AG10803 (cell line): ENCODE results near the gene MYBPC1.

Experiments
- DNase-seq: peaks from one replicate; pipeline ENCODE4 v3.0.0; 2010; ENCODE audit warnings: low read depth
- H3K4me3 ChIP-seq: 2 replicates; pipeline ENCODE4 v1.5.1; 2011; ENCODE audit warnings: mild to moderate bottlenecking, low read length, control low read depth
- TF ChIP-seq, protein P1 (sequence below): conservative IDR thresholded peaks from 2 replicates; pipeline ENCODE4 v1.5.1; 2011; ENCODE audit warnings: mild to moderate bottlenecking, low read length, control low read depth, inconsistent platforms

MYBPC1 gene

DNA sequence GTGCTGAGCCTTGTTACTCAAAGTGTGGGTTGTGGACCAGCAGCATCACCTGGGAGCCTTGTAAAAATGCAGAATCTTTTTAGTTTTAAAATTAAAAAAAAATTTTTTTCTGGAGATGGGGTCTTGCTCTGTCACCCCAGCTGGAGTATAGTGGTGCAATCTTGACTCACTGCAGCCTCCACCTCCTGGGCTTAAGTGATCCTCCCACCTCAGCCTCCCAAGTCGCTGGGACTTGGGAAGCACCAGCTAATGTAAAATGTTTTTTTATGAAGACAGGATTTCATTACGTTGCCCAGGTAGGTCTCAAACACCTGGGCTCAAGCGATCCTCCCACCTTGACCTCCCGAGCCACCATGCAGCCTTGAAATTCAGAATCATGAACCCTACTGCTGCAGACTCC is 14.4 kb downstream of the MYBPC1 start:
- TF ChIP-seq, protein P1, sequence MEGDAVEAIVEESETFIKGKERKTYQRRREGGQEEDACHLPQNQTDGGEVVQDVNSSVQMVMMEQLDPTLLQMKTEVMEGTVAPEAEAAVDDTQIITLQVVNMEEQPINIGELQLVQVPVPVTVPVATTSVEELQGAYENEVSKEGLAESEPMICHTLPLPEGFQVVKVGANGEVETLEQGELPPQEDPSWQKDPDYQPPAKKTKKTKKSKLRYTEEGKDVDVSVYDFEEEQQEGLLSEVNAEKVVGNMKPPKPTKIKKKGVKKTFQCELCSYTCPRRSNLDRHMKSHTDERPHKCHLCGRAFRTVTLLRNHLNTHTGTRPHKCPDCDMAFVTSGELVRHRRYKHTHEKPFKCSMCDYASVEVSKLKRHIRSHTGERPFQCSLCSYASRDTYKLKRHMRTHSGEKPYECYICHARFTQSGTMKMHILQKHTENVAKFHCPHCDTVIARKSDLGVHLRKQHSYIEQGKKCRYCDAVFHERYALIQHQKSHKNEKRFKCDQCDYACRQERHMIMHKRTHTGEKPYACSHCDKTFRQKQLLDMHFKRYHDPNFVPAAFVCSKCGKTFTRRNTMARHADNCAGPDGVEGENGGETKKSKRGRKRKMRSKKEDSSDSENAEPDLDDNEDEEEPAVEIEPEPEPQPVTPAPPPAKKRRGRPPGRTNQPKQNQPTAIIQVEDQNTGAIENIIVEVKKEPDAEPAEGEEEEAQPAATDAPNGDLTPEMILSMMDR = no peak
- DNase-seq = no peak
- H3K4me3 ChIP-seq = no peak overlapping the region

DNA sequence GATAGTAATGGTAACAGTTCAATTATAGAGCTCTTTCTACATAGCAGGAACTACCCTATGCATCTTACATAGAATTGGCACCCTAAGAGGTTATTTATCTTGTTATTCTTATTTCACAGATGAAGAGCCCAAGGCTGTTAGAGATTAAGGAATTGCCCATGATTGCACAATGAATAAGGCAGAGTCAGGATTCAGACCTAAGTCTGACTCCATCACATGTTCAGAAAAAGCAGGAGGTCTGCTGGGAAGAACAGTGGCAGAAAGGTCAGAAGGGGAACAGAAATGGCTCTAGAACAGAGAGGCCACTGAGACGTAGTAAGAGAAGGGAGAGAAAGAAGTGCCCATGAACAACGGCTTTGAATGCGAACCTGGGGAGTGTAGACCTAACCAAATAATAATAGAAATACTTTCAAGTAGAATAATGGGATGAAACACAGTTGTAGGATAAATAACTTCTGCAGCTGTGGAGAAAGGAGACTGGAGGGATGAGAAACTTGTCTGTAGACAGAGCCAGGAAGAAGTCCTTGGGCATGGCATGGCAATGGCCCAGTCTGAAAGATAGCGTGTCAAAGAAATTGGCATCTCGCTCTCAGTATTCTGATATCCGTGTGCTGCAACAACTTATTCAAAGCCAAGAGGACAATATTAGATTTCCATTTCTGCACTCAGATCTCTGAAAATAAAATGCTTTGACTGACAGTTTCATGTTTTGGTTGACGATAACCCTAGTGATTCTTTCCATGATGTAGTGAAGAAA is 17.6 kb downstream of the MYBPC1 start:
- TF ChIP-seq, protein P1 = no peak
- DNase-seq = no peak
- H3K4me3 ChIP-seq = no peak overlapping the region

DNA sequence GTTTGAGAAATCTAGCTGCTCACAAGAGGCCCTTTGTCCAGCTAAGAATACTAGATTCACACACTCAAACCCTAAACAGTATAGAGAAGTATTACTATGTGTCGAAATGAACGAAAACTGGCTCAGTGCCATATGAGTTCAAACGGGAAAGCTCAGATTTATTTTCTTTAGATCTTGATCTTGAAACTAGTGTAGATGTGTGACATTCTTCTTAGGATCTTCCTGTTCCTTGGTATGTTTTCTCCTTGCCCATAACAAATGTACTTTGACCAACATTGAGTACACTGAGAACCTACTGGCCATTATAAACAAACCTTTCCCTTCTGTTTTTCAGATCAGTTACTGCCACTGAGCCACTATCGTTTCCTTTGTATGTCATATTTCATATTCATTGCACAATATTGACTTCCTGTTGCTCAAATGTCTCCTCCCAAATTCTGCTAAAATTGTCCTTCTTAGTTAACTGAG is 21.3 kb downstream of the MYBPC1 start:
- TF ChIP-seq, protein P1 = no peak
- DNase-seq = no peak

DNA sequence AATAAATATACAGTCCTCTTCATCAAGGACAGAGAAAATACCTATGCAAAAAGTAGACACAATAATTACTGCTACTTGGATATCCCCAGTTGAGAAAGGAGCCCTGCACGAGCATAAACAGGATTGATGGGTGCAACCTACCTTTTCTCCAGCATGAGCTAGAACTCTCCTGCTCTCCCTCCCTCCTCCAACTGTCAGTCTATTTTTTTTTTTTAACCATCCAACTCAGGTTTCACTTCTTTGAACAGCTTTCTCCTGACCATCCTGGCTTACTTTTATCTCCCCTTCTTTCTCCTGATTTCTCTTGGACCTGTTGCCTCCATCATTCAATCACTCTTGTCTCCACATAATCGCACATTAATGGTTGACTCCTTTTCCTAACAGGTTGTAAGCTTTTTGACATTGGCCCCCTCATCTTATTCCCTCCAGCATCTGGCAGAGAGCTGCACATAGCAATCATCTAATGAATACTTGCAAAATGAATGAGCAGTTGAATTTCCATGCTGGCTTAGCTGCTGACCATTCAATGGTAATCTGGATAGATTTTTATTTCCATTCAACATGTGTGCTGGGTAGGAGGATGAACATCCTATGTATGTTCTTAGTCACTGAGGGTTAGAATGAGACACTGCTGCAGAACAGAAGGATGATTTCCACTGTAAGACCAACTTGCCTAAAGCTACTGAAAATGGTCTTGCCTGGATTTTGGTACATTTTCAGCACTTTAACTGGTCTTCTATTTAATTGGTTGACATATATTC is 24.4 kb downstream of the MYBPC1 start:
- TF ChIP-seq, protein P1 = no peak

More for the DNA sequence above, 21.3 kb downstream of the MYBPC1 start:
- H3K4me3 ChIP-seq = no peak overlapping the region

DNA sequence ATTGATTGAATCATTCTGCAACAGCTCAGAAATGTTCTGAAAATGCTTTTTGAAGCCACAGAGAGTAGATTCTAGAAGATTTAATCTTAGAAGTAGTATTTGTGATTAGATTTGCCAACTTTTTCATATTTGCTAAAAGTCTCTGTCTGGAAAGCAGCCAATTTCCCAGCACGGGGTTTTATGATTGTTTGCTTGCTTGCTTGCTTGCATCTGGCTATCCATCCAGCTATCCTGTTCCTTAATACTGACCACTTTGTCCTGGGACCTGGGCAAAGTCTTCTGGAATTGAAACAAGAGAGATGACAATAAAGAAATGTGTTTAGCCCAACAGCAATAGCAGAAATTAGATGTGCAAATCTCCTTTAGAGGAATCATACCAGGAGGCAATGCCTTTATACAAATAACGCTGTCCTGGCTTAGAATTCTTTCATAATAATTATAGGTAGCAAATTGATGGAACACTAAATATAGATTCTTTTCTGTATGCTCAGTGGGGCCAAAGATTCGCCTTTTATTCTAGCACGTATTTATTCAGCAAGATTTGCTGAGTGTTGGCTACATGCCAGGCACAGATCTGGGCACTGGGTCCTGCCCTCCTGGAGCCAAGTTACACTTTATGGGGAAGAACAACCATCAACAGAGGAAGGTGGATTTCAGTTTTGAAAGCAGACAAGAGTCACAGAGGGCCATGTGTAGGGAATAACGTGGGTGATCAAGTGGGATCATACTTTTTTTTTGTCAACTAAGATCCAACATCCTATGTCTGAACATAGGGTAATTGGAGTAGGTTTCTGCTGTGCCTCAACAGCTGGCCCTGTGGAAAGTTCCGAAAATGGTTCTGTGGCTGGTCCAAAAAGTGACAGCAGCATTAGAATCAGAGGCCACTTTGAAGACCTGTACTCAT is 25.3 kb downstream of the MYBPC1 start:
- DNase-seq = no peak
- TF ChIP-seq, protein P1 = no peak
- no peak overlapping the region for H3K4me3 ChIP-seq

More for the DNA sequence above, 24.4 kb downstream of the MYBPC1 start:
- no peak overlapping the region for H3K4me3 ChIP-seq
- DNase-seq = no peak

DNA sequence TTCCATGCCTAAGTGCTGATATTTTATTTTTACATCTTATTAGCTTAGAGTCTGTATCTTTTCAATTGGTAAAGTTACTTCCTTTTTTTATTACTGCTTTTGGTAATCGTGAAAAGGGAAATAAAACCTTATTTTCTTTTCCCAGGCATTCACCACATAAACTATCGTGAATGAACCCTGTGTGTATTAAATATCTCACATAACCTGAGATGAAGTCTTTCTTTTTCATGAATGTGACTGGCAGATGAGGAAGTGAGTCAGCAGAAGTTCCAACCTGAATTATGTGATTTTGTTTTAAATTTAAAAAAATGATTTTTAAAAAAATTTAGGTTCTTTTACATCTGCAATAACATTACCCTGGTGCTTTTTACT is 26.0 kb downstream of the MYBPC1 start:
- DNase-seq = no peak
- no peak overlapping the region for H3K4me3 ChIP-seq
- TF ChIP-seq, protein P1 = no peak
